Mesodermal cell (in vitro differentiated cells): ENCODE results near the gene DNAJB13.

ENCODE experiments used
- H3K27ac ChIP-seq: 2 replicates; pipeline ENCODE4 v1.7.0; 2013; ENCODE audit warnings: mild to moderate bottlenecking, low read depth, low read length, moderate library complexity; ENCODE audit not compliant: severe bottlenecking
- H3K36me3 ChIP-seq: 2 replicates; pipeline ENCODE4 v1.7.1; 2013; ENCODE audit warnings: mild to moderate bottlenecking, low read length, moderate library complexity; ENCODE audit not compliant: control insufficient read depth, insufficient read depth
- H3K4me1 ChIP-seq: one replicate; pipeline ENCODE4 v1.7.1; 2013; ENCODE audit warnings: mild to moderate bottlenecking, low read length; ENCODE audit not compliant: insufficient read depth, control insufficient read depth, poor library complexity, severe bottlenecking
- H3K4me3 ChIP-seq: 2 replicates; pipeline ENCODE4 v1.7.0; 2013; ENCODE audit warnings: low read length, control low read depth, mild to moderate bottlenecking; ENCODE audit not compliant: insufficient read depth, poor library complexity, severe bottlenecking; ENCODE audit errors: extremely low read depth
- H3K9me3 ChIP-seq: 2 replicates; pipeline ENCODE4 v1.7.1; 2013; ENCODE audit warnings: mild to moderate bottlenecking, low read length, moderate library complexity; ENCODE audit not compliant: control insufficient read depth
- WGBS, 2 experiments: methylation state at CpG; one replicate each; pipeline ENCODE4 v1.1.5; 2013; ENCODE audit warnings: missing lambda C conversion rate in 2 of 2; ENCODE audit not compliant: insufficient coverage in 2 of 2; 5-methylcytosine and 5-hydroxymethylcytosine counted together

DNAJB13 gene

GRCh38 chr11:73951797-73952196, 971 bp downstream of the DNAJB13 start:
- WGBS, 2 experiments, result 90% methylated on average over 5 of the region's 7 CpGs; no CpG with 5 or more reads in 1 of the 2 experiments
- no peak overlapping the region for H3K27ac ChIP-seq
- H3K36me3 ChIP-seq, result no peaks in the 10 kb centered on the region
- H3K4me1 ChIP-seq, result peaks cover 6% of the 10 kb centered on the region
- peaks cover 6% of the 10 kb centered on the region for H3K9me3 ChIP-seq
- no peak overlapping the region for H3K4me3 ChIP-seq

DNA sequence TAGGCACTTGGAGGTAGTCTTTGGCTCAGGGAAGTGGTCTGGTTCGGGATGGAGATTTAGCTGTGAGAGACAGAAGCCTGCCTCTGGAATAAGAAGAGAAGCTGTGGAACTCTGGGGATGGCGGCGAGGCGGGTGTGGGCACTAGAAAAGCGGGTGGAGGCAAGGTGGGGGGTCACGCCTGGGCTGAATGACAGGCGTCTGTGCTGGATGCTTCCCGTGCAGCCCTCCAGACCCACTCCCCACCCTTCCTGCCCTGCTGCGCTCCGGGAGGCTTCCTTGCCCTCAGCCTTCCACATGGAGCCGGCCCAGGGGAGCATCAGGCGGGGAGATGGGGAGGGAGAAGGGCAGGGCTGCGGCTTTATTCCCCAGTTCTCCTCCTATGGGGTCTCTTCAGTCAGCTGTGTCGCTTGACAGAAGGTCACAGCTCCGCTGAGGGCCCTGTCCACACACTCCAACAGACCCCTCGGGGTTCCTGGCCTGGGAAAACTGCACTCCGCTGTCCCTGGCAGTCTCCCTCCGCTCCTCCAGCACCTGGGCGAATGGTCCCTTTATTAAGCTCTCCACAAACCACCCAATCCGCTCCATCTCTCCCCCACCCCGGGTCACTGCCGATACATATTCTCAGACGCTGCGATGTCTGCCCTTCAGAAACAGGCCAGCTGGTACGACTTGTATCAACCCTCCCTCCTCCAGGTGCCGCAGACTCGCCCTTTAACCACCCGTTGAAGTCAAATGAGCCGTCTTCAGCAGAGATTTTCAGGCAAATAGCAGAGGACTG, 6.2 kb downstream of the DNAJB13 start:
- Histone ChIP-seq H3K36me3 (no peaks in the 10 kb centered on the region), H3K4me1 (peaks cover 6% of the 10 kb centered on the region), H3K9me3 (no peaks in the 10 kb centered on the region), H3K4me3 (no peak overlapping the region), H3K27ac (no peak overlapping the region)
- WGBS, 2 experiments, result 87 to 90% methylated on average over 19 to 21 of the region's 29 CpGs

DNA sequence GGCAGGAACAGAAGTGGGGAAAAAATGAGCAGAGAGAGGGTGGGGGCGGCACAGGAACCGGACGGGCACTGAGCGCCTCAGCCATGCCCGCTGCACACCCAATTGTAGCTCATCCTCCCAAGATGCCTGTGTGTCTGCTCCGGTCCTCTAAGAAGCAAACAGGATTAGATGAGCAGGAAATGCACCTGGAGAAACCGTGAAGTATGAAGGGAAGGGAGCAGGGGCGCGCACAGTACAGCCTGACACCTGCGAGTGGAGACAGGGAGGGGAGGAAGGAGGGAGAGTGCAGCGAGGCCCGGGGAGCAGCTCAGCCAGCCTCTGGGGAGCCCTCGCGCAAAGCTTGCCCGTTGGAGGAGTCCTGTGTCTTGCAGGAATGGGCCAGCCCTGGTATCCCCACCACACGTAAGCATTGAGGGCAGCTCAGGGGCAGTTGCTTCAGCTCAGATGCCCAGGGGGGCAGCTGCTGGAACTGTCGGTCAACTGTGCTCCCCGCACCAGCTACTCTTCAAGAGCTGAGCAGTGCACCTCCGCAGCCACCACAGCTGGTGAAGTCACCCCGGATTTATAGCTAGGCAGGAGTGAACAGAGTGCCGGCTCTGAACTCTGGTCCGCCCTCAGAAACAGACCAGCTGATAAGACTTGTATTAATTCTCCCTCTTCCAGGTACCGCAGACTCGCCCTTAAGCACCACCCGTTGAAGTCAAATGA, 7.0 kb downstream of the DNAJB13 start:
- H3K9me3 ChIP-seq, result no peaks in the 10 kb centered on the region
- peaks cover 6% of the 10 kb centered on the region for H3K4me1 ChIP-seq
- WGBS, 2 experiments, result 91 to 94% methylated on average over 24 to 25 of the region's 25 CpGs

GRCh38 chr11:73958521-73959141, 7.8 kb downstream of the DNAJB13 start:
- Histone ChIP-seq H3K4me1 (peaks cover 6% of the 10 kb centered on the region), H3K4me3 (no peak overlapping the region), H3K36me3 (no peaks in the 10 kb centered on the region), H3K27ac (no peak overlapping the region), H3K9me3 (no peaks in the 10 kb centered on the region)
- WGBS, 2 experiments, result 90 to 91% methylated on average over 12 to 17 of the region's 18 CpGs

More for the DNA sequence above, 7.0 kb downstream of the DNAJB13 start:
- Histone ChIP-seq H3K4me3 (no peak overlapping the region), H3K36me3 (no peaks in the 10 kb centered on the region), H3K27ac (no peak overlapping the region)

GRCh38 chr11:73961321-73961720, 10.5 kb downstream of the DNAJB13 start:
- WGBS, 2 experiments, result 76 to 80% methylated on average over 4 of the region's 4 CpGs
- Histone ChIP-seq H3K9me3 (no peaks in the 10 kb centered on the region), H3K36me3 (no peaks in the 10 kb centered on the region), H3K4me1 (peaks cover 3% of the 10 kb centered on the region), H3K27ac (no peak overlapping the region), H3K4me3 (no peak overlapping the region)

DNA sequence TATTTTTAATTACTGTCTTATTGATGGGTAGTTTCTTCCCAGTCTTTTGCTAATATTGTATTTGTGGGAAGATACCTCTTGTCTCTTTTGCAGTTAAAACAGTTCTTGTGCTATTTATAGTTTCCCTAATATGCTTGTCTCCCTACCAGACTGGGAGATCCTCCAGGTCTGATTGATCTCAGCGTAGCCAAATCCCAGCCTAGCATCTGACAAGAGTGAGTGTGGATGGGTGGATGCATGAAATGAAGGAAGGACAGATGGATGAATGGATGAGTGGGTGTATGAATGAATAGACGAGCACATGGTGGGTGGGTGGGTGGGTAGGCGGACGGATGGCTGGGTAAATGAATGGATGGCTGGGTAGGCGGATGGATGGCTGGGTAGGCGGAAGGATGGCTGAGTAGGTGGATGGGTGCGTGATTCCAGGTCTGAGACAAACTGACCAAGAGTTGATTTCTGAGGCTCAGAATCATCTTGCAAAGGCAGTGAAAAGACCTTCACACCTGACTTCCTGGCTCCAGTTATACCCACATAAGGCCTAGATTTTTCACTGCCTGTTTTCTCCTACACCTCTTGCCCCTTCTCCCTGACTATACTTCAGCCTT, 11.4 kb downstream of the DNAJB13 start:
- Histone ChIP-seq H3K9me3 (no peaks in the 10 kb centered on the region), H3K4me1 (no peaks in the 10 kb centered on the region), H3K27ac (no peak overlapping the region), H3K4me3 (no peak overlapping the region), H3K36me3 (no peaks in the 10 kb centered on the region)
- WGBS, 2 experiments, result 88 to 98% methylated on average over 5 to 7 of the region's 7 CpGs

GRCh38 chr11:73963861-73964260, 13.0 kb downstream of the DNAJB13 start:
- H3K36me3 ChIP-seq, result no peaks in the 10 kb centered on the region
- 88% methylated on average over 6 of the region's 8 CpGs for WGBS, 2 experiments

DNA sequence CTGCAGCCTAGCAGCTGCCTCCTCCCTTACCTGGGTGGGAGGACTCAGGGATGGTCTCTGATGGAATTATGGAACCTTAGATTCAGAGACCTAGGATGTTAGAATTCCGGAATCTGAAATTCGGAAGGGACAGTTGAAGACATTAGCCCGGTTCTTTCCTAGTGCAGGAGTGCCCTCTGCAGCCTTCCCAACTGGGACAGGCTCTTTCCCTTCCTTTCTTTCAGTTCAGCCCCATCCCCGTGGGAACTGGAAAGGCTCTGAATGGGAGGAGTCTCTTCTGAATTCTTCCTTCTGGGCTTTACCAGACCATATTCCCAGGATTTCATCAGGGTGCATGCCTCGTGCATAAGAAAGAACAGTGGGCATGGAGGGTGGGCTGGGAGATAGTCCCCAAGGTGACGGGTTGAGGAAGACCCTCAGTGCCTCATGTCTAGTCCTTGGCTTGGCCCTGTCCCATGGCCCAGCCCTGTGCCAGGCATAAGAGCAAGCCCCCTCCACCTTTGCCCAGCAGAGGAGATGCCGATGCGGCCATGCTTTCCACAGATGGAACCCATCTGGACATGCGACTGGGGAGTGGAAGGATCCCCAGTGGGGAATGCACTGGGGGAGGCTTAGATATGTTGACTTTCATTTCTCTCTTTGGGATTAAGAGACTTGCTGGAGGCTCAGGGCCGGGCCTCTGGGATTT, 14.4 kb downstream of the DNAJB13 start:
- no peaks in the 10 kb centered on the region for H3K9me3 ChIP-seq
- H3K36me3 ChIP-seq, result no peaks in the 10 kb centered on the region
- H3K27ac ChIP-seq, result no peak overlapping the region
- no peak overlapping the region for H3K4me3 ChIP-seq
- no peaks in the 10 kb centered on the region for H3K4me1 ChIP-seq
- 71 to 82% methylated on average over 6 to 9 of the region's 10 CpGs for WGBS, 2 experiments

More at GRCh38 chr11:73963861-73964260, 13.0 kb downstream of the DNAJB13 start:
- no peaks in the 10 kb centered on the region for H3K9me3 ChIP-seq
- no peaks in the 10 kb centered on the region for H3K4me1 ChIP-seq
- no peak overlapping the region for H3K4me3 ChIP-seq
- H3K27ac ChIP-seq, result no peak overlapping the region

GRCh38 chr11:73965764-73966121, 14.9 kb downstream of the DNAJB13 start:
- H3K36me3 ChIP-seq, result no peaks in the 10 kb centered on the region
- H3K4me3 ChIP-seq, result no peak overlapping the region
- 81 to 82% methylated on average over 2 of the region's 2 CpGs for WGBS, 2 experiments
- H3K9me3 ChIP-seq, result no peaks in the 10 kb centered on the region
- H3K27ac ChIP-seq, result no peak overlapping the region
- H3K4me1 ChIP-seq, result no peaks in the 10 kb centered on the region

- H3K9me3 ChIP-seq, result no peaks in the 10 kb centered on the region
Observed at GRCh38 chr11:73968356-73968966, 17.6 kb downstream of the DNAJB13 start.

More at GRCh38 chr11:73968356-73968966, 17.6 kb downstream of the DNAJB13 start:
- Histone ChIP-seq H3K4me3 (no peak overlapping the region), H3K36me3 (no peaks in the 10 kb centered on the region), H3K4me1 (no peaks in the 10 kb centered on the region), H3K27ac (no peak overlapping the region)
- 76 to 83% methylated on average over 10 of the region's 15 CpGs for WGBS, 2 experiments
